ENCODE measurements around the gene ZSCAN21.

ZSCAN21 gene

GRCh38 chr7:100029596-100029995 lies 20.0 kb upstream of the ZSCAN21 start:
- no peak for DNase-seq

GRCh38 chr7:100033526-100033925 lies 16.0 kb upstream of the ZSCAN21 start:
- no peak for DNase-seq

DNA sequence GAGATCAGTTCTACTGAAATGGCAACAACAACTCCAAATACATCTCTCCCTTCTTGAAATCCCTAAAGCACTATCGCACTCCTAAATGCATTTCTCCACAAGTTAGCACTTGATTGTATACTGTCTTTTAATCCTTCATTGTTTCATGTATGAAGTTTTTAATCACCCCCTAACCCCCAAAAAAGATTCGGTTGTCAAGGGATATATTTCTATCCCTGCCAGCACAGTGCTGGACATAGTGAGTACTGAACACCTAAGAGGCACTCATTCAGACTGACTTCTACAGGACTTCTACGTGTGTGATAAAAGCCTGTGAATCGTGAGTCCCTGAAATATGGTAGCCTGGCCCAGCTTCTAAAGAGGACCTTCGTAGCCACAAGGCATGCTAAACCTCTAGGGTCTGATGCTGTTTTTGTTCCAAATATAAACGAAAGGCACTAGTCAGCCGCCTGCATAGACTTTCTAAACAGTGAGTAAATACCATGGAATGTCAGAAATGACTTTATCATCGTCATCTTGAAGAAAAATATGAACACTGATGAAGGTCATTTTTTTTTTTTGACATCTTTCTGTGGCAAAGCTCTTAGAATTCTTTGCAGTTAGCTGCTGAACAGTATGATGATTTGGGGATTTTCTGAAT lies 14.6 kb upstream of the ZSCAN21 start:
- no peak for DNase-seq

DNA sequence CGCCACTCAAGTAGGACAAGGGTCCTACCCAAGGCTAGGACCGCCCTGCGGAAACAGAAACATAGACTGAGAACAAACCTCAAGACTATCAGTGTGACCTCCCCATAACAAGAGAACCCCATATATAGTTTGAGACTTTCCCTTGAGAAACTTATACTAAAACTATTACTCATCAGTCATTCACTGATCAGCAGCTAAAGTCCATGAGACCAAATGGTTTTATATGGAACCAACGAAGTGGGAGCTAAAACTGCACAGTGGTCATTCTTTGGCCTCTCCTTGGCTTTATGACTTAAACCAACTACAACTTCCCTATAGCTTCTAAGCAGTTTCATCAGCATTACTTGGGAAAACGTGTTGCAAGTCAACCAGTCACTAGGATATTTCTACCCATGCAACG lies 13.7 kb upstream of the ZSCAN21 start:
- DNase-seq: no peak

DNA sequence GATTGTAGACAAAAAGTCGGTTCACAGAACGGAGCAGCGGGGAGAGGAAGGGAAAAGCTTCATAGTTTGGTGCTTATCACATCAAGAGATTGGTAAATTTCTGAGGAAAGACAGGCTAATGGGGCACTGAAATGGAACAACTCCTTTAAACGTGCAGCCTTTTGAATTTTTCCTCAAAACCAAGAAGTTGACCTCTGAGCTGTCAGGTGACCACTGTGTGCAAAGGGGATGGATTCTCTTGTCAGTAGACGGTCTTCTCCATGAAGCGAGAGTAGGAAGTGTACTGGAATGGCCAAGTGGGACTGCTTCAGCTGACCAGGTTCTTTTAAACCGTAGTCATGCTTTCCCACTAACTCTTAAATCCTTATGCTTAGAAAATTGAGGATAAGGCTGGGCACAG lies 11.2 kb upstream of the ZSCAN21 start:
- DNase-seq: no peak

DNA sequence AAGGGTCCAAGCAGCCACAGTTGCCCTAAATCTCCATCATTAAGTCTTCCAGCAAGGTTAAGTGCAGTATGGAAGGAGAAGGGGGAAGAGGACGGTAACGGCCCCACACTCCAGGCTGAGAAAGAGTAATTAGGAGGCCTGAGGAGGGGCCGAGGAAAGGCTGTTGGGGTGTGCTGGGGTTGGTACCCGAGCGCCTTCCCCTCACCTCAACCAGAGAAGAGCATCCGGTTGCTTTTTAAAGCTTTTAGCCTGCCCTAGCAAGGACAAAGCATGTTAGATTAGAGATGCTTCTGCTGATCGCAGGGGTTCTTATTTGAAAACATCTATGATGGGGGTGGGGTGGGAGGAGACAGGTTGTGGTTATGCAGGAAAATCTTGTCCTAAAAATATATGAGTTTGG lies 9.0 kb upstream of the ZSCAN21 start:
- DNase-seq: no peak

DNA sequence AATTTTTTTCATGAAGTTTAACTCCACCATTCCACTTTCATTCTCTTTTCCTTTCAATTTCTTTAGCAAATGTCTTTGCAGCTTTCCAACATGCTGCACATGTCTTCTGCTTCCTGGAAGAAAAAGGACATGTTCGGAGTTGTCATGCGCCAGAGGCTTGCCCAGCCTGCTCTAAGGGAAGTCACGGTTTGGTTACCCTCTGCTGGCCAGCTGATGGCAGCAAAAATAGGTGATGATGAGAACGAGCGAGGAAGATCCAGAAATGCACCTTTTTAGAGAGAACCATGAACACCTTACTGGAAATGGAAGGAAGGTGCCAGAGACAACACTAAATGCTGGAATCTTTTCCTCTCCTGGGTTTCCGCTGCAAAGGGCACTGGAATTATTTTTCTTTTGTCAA lies 4.9 kb upstream of the ZSCAN21 start:
- DNase-seq: no peak

- no peak for DNase-seq
These were observed 894 bp upstream of the ZSCAN21 start for GRCh38 chr7:100048680-100049079.

DNA sequence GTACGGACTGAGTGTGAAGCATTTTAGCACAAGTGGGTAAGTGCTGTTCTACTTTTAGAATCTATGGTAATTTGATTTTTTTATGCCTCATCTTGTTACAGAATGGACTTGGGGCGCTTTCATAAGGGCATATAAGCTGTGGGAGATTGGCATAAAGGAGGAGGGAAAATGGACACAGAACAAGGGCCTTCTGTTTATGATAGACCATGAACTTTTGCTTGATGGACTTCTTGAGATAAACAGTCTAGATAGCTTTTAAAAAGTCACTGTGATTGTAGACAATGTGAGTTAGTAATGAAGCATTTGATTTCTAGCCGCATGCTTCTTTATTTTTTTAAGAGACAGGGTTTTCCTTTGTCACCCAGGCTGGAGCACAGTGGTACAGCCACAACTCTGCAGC lies 2.0 kb downstream of the ZSCAN21 start:
- no peak for DNase-seq

- peak; percentile 62 for DNase-seq
These were observed 3.6 kb downstream of the ZSCAN21 start for GRCh38 chr7:100053215-100053614.

DNA sequence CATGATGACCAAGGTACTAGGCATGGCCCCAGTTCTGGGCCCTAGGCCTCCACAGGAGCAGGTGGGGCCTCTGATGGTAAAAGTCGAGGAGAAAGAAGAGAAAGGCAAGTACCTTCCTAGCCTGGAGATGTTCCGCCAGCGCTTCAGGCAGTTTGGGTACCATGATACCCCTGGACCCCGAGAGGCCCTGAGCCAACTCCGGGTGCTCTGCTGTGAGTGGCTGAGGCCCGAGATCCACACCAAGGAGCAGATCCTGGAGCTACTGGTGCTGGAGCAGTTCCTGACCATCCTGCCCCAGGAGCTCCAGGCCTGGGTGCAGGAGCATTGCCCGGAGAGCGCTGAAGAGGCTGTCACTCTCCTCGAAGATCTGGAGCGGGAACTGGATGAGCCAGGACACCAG lies 7.4 kb downstream of the ZSCAN21 start:
- DNase-seq: no peak

GRCh38 chr7:100059251-100059739 lies 9.7 kb downstream of the ZSCAN21 start:
- no peak for DNase-seq

DNA sequence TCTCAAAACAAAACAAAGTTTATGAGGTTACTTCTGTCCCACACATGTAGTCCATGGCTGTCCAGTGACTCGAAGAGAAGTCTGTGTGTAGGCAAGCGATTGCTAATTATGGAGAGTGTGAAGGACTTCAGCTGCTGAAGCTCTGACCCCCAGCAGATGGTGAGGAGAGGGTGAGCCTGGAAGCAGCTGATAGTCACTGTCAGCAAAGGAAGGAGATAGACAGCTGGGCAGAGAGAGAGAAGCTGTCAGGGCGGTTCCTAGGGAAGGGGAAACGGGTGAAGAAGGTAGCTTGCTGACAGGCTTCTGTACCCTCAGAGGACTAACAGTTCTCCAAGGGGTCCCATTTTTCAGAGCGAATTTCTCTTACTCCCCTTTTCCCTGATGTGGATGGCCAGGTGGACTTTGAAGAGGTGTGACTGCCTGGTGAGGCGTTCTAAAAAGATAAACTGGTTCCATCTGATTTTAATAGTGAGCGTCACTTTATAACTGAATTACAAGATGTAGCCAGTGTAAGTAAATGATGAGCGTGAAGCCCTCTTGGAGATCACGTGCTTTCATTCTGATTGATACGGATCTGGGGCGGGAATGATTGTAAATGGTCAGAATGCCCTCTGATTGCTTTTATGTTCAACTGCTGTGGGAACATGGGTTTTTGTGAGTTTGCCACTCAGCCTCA lies 12.1 kb downstream of the ZSCAN21 start:
- DNase-seq: no peak

DNA sequence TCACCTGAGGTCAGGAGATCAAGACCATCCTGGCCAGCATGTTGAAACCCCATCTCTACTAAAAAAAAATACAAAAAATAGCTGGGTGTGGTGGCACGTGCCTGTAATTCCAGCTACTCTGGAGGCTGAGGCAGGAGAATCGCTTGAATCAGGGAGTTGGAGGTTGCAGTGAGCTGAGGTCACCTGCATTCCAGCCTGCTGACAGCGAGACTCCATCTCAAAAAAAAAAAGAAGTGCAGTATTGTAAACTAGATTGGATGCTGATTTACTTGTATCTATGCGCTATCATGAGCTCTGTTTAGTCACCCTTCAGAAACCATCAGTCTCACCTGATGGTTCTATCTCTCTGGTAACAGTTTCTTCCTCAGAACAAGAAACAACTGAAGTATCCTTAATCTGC lies 13.8 kb downstream of the ZSCAN21 start:
- no peak for DNase-seq

DNA sequence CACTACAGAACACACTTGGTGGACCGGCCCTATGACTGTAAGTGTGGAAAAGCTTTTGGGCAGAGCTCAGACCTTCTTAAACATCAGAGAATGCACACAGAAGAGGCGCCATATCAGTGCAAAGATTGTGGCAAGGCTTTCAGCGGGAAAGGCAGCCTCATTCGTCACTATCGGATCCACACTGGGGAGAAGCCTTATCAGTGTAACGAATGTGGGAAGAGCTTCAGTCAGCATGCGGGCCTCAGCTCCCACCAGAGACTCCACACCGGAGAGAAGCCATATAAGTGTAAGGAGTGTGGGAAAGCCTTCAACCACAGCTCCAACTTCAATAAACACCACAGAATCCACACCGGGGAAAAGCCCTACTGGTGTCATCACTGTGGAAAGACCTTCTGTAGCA lies 14.6 kb downstream of the ZSCAN21 start:
- DNase-seq: no peak

DNA sequence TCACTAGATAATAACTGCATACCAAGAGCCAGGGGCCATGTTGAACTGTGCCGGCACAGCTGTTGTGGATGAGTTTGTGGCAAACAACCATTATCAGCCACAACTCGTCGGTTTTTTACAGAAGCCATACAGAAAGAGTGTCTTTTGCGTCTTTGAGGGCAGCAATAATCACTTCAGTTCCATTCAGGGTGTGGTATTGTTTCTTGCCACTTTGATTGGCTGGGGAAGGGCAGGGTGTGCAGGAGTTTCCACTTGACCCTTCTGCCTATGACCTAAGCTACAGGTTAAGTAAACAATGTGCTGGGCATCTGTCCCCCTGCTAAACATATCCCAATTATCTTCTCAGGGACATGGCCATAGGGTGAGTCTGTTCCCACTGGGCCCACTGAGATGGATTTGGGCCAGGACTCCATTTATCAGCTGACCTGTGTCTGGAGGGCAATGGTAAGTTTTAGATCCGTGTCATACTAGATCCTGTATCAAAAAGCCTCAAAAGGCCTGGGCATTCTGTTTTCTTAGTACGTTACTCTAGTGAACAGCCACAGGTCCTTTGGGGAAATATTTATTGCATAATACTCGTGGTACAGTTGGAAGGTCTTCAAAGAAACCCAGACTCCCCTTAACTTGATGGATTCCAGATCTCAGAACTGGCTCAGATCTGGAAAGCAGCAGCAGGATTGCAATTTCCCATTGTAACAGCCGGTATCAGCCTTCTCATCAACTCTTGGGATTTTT lies 16.0 kb downstream of the ZSCAN21 start:
- no peak for DNase-seq

DNA sequence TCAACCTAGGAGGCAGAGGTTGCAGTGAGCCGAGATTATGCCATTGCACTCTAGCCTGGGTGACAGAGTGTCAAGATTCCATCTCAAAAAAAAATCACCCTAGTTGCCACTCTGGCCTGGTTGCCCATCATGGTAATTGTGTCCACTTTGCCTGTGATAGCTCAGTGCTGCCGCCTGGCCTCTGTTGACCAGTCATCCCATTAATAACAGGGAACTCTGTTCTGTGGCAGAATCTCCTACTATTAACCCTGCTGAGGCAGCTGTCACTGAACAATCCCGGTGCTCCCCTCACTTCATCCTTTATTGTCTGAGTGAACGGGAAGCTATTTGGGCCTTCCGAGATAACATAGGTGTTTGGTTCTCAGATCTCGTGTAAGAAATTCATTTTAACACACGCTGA lies 17.4 kb downstream of the ZSCAN21 start:
- no peak for DNase-seq

DNA sequence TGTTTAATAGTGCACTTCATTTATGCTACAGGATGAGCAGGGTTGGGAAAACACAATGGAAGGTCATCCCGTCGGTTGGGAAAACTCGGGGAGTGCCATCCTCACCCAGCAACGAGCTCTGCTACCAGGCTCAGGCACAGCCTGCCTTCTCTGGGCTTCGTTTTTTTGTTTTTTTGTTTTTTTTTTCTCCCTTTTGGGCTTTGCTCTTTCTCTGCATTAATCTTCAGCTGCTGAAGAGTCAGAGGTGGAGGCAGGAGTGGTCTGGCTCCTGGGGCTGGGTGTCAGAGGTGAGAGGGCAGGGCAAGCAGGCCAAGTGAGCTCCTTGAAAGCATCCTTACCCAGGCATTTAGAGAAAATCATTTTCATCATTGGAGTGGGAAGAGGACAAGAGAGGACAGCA lies 20.4 kb downstream of the ZSCAN21 start:
- DNase-seq: no peak

DNA sequence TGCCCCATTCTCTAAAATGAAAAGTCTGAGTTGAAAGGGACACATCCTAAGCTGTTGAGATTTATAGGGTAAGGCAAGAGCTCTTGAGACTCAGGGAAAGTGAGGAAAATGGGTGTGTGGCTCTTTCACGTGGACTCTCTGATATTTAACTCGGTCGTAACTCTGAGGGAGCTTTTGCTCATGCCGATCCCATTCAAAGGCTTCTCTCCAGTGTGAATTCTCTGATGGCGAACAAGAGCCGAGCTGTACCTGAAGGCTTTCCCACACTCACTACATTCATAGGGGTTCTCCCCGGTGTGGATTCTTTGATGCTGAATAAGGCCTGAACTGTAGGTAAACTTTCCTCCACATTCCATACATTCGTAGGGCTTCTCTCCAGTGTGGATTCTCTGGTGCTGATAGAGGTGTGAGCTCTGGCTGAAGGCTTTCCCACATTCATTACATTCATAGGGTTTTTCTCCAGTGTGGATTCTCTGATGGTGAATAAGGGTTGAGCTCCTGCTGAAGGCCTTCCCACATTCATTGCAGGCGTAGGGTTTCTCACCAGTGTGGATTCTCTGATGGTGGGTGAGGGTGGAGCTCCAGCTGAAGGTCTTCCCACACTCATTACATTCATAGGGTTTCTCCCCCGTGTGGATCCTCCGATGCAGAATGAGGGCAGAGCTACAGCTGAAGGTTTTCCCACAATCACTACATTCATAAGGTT lies 21.6 kb downstream of the ZSCAN21 start:
- DNase-seq: no peak

GRCh38 chr7:100072462-100072861 lies 22.9 kb downstream of the ZSCAN21 start:
- DNase-seq: no peak

DNA sequence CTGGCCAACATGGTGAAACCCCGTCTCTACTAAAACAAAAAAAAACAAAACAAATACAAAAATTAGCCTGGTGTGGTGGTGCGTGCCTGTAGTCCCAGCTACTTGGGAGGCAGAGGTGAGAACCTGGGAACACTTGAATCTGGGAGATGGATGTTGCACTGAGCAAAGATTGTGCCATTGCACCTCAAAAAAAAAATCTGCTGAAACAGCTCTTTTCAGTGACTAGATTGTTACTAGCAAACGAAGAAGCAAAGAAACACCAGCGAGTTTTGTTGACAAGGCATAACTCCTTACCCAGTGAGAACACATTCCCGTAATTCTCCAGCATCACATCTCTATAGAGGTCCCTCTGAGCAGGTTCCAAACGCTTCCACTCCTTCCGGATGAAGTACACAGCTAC lies 25.3 kb downstream of the ZSCAN21 start:
- DNase-seq: no peak

DNA sequence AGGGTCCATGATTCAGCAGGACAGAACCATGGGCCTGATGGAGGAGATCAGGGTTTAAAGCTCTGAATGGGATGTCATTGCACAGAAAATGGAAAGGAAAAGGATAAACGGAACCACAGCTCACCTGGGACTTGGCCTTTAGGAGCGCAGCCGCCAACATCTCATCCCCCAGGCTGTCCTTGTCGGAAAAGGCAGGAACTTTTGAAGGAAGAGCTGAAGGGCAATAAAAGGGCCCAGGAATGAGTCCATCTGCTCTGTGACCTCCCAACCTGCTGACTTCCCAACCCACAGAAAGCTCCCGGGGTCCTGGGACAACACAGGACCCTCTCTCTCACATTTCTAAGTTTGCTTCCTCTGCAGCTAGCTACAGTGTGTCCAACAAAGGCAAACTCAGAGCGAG lies 25.8 kb downstream of the ZSCAN21 start:
- DNase-seq: no peak

DNA sequence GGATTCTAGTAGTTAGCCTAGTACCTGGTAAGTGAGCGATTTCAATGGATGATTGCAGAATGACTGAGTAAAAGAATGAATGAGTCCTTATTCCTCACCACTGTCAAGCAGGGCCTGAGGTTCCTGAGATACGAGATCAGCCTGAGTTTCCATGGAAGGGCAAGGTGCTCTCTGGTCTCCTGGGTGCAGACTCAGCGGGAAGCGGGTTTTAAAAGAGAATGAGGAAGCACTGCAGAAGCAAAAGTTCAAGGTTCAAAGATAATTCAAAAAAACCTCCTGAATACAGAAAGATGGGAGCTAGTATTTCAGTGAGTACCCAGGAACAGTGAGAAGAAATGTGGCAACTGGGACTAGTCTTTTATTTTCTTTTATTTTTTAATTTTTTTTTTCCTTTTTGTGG lies 27.6 kb downstream of the ZSCAN21 start:
- no peak for DNase-seq
